HG03139 (cell line): ENCODE data around the gene DEPDC5.
A peak's percentile ranks its signal among the peaks of the same experiment; 100 is the strongest.

Experiments used
- ATAC-seq: cut with Tn5 transposase; IDR thresholded peaks from one replicate; pipeline ENCODE4 v1.9.1; 2021; ENCODE audit not compliant: unreplicated experiment

The DEPDC5 gene

DNA sequence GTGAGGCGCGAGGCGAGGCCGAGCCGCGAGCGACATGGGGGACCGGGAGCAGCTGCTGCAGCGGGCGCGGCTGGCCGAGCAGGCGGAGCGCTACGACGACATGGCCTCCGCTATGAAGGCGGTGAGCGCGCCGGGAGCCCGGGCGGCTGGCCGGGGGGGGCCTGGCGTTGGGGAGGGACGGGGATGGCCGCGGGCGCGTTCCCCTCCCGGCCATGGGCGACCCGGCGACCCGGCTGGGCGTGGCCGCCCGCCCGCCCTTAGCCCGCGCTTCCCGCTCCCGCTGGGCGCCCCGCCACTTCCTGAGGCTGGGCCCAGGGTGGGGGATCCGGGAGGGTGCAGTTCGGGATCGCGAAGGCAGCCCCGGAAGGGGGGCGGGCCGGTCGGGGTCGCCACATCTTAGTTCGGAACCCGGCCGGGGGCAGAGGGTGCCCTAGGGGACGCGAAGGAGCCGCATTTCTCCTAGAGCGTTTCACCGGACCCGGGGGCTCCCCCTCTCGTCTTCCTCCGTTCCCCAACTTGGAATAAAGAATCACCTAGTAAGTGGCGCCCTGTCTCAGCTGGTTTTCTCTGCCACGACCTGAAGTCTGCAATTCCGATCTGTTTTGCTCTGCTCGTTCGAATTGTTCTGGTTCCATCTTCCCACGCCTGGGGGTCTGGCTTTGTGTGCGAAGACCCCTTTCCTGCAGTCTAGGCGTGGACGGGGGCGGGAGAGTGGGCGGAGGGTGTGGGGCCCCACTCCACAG is 191.1 kb downstream of the DEPDC5 start:
- peak; percentile 15 for ATAC-seq

- no peak for ATAC-seq
Measured at GRCh38 chr22:31945443-31945855, 191.6 kb downstream of the DEPDC5 start.

DNA sequence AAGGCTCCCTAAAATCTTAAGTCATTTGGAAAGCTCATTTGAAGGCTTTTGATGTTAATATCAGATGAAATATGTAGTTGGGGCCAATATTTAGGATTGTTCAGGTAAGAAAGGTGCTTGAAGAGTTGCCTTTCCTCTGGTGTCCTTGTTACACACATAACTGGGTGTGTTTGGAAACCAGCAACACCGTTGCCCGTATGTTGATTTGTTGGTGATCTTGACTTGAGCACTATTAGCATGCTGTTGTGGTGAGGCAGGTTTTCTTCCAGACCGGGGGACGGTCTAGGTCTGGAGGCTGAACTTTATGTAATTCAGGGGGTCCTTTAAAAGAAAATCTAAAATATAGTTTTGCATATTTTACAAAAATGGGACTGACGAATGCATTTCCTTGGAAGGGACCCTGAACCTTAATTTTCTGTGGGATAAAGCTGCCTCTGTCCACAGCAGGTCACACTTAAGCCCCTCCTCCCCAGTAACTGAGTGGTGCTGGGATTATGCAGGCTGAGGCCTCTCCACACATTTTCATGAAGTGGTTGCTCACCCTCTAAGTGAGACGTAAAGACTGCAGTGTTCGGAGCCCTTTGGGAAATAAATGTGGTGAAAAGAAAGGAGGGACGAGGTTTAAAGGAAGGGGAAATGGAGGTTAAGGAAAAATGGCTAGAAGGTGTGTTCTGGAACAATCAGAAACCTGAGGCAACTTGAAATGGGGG is 192.3 kb downstream of the DEPDC5 start:
- no peak for ATAC-seq

DNA sequence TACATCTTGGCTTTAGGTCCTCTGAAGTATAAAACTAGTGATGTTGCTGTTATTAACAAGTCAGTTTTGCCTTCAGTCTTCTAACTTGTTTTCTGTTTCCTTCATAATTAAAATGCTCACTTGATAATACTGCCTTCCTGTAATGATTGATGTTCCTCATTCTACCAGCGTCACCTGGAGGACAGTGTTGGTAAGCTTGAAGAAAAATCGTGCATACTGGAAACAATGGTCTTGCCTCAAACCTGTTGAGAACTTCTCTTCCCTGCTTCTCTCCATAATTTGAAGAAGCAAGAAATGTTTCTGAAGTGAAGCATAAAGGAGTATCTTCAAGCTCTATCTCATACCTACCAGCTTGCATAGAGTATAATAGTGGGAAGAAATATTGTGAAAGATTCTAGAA is 193.5 kb downstream of the DEPDC5 start:
- ATAC-seq: no peak

DNA sequence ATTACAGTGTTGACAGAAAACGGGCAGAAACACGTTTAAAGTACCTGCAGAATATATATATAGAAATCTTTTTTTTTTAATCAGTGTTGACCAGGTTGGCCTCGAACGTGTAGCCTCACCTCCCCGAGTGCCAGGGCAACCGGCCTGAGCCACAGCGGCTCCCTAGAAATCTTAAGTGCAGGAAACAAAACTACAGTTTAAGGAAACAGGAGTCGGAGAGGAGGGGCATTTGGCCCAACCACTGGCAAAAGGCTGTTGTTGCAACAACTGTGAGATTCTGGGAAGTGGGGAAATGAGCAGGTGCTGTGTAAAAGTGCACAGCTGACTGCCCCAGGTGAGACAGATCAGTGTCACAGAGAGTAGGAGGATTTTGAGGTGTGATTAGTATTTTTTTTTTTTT is 194.2 kb downstream of the DEPDC5 start:
- ATAC-seq: no peak

- ATAC-seq: no peak
Measured at GRCh38 chr22:31950226-31950625, 196.4 kb downstream of the DEPDC5 start.

DNA sequence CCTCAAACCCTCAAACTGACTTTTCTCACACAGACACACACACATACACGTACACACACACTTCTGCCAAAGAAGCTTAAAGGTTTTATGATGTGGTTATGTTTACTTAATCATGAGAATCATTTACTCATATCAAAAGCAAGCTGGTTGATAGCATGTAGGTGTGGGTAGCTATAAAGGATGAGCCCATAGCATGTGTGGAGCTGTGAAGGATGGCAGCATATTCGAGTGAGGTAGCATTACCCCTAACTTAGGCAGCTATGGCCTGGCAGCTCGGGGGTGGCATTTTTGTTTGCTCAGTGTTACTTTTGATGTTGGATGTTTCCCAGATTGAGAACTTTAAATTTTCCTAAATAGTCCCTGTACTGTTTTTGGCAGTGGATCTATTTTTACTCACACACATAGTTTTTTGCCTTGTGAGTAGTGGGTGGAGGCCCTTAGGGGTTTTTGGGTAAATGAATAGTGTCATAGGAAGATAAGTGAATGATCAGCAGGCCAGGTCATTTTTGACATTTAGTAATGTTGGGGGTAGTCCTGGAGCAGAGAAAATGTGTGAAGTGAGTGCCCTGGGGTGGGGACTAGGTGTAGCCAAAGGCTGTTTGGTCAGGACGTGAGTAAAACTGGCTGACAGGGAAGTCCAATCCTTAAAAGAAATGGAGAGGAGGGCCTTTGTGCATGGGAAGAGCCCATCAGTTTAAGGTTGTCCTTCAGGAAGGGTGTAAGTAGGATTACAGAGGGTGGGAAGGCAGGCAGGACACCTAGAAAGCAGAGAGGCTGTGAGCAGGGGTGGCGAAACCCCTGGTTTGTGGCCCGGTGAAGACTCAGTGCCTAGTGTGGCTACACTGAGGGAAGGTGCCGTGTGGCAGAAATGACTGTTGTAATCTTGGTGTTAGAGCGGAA is 197.6 kb downstream of the DEPDC5 start:
- ATAC-seq: no peak

GRCh38 chr22:31952094-31952401 is 198.2 kb downstream of the DEPDC5 start:
- ATAC-seq: no peak

GRCh38 chr22:31952472-31952871 is 198.7 kb downstream of the DEPDC5 start:
- ATAC-seq: no peak

DNA sequence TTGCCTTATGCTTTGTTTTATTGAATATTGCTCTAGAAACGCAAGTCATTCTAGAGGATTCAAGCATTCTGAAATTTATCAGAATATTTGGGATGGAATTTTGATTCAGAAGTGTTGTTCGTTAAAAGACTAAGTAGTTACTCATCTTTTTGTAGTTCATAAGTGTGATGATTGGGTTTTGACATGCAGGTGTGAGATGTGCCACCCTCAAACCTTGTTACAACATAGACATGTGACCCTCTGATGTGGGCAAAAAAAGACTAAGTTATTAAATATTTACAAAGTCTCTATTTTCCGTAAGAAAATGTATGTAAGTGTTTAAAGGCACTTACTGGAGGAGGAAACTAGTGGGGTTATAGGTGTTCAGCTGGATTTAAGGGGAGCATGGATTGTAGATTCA is 199.4 kb downstream of the DEPDC5 start:
- no peak for ATAC-seq

GRCh38 chr22:31954535-31955523 is 201.0 kb downstream of the DEPDC5 start:
- ATAC-seq: no peak

DNA sequence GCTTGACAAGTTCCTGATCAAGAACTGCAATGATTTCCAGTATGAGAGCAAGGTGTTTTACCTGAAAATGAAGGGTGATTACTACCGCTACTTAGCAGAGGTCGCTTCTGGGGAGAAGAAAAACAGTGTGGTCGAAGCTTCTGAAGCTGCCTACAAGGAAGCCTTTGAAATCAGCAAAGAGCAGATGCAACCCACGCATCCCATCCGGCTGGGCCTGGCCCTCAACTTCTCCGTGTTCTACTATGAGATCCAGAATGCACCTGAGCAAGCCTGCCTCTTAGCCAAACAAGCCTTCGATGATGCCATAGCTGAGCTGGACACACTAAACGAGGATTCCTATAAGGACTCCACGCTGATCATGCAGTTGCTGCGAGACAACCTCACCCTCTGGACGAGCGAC is 202.5 kb downstream of the DEPDC5 start:
- ATAC-seq: no peak
